HG02678 (cell line): Measurements from ENCODE around the gene GABRB3.

Source experiments
- ATAC-seq: cut with Tn5 transposase; IDR thresholded peaks from one replicate; pipeline ENCODE4 v1.9.1; 2021; ENCODE audit warnings: mild to moderate bottlenecking, moderate library complexity; ENCODE audit not compliant: unreplicated experiment

The GABRB3 gene

DNA sequence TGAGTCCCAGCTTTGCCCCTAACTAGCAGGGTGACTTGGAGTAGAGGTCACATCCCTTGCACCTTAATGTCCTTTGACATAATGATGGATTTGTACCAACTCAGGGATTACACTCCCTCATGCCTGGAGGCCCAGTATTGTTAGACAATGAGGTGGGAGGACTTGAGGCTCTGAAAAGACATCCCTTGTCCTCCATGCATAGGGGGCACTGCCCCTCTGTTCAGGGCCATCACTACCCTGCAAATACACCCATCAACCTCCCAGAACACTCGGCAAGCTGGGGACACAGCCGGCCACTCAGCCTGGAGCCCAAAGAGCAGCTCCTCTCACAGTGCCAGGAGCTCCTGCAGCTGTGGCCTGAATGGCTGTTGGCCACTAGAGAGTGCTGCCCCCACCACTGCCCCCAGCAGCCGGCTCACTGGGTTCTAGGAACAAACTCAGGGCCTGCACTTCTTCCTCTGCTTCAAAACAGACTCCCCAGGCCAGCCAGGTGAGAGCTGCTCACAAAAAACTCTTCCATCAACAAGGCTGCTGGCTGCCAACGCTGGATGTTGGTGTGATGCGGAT lies 90.2 kb downstream of the GABRB3 start:
- ATAC-seq, result no peak

DNA sequence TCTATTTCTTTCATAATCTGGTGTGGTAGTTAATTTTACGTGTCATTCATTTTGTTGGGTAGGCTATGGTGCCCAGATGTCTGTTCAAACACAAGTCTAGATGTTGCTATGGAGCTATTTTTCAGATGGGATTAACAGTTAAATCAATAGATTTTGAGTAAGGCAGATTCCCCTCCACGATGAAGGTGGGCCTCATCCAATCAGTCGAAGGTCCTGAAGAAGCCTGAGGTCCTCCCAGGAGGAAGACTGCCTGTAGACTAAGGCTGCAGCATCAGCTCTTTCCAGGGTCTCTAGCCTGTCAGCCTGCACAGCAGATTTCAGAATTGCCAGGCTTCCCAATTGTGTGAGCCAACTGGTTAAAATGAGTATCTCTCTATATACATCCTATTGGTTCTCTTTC lies 92.9 kb downstream of the GABRB3 start:
- no peak for ATAC-seq

DNA sequence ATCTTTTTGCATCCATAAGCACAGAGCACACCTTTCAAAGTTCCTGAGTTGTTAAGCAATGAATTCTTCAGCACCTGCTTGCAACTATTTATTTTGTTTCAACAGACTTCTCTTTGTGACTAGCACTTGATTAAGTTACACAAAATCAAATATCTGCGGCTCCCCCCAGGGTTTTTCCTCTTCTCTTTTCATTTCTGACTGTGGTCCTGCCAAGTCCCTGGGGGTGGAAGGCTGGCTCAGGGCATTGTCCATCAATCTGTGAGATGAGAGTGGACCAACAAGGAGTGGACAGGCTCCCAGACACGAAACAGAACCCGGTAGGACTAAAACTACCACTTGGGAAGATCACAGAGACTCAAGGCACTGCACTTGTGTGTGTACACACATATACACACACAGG lies 96.8 kb downstream of the GABRB3 start:
- no peak for ATAC-seq

DNA sequence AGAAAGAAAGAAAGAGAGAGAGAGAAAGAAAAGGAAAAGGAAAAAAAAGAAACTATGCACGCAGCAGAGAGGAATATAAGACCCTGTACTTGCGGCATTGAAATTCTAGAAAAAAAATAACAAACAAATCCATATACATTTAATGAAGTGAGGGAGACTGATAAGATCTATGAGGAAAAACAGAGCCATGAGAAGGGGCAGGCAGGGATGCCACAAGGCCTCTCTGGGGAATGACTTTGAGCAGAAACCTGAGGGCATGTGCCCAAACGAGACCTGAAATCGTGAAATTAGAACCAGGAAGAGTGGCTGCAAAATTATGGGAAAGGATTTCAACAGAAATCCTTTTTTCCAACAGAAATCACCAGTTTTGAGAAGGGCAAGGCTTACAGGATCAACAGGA lies 98.4 kb downstream of the GABRB3 start:
- no peak for ATAC-seq

DNA sequence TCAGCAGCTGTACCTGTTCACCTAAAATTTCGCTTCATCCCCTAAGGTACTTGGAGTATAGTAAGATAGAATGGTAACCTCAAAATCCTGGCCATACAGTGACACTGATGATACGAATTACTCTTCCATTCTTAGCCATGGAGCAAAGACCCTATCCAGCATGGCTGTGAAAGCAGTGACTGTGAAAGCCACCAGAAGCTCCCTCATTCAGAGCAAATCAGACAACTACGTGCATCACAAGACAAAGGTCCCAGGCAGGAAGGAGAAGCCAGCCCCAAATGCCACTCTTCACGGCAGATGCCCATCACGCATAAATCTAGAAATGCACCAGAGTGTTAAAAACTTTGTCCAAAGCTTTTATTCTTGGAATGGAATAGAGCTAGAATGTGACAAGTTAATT lies 99.4 kb downstream of the GABRB3 start:
- ATAC-seq, result no peak

DNA sequence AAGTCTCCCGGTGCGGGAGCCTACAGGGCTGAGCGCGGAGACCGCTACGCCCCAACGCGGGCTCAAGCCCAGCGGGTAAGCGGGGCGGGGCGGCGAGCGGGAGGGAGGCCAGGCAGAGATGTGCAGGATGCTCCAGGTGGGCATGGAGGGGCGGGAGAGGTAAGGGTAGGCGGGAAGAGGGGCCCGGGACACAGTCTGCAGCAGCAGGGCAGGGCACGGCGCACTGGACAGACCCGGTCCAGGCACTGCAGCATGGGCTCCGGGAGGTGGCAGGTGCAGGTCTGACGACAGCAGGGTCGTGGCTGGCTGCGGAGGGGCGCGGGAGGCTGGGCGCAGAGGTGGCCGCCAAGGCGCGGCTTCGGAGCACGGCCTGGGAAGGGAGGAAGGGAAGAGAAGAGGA lies 102.8 kb downstream of the GABRB3 start:
- ATAC-seq, result no peak

DNA sequence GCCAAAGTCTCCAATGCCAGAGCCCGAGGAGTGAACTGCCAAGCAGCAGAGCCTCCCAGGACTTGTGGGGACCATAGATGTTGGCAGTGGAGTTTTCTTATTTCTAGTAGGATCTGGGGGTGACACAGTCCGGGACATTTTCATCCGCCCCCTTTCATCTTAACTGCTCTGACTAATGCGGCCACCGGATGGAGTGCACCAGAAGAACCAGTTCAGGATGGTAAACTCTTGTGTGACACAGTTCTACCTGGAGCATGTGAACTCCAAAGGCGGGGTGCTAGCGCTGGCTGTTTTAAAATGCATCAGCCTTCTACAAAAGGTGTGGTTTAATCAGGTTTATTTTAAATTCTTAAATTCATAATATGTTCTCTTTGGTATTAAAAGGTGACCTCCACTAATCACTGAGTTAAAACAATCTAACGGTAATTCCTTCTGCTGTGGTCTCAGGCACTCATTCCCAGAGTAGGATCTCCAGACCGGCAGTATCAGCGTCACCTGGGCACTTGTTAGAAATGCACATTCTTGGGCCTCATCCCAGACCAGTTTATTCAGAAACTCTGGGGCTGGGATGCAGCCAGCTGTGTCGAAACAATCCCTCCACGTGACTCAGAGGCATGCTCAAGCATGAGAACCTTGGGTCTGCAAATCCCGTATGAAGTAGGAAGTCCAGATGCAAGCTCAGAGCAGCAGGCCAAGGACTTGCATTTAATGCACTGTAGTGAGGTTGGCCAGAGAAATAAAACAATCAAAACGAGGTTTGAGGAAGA lies 105.5 kb downstream of the GABRB3 start:
- ATAC-seq, result no peak

DNA sequence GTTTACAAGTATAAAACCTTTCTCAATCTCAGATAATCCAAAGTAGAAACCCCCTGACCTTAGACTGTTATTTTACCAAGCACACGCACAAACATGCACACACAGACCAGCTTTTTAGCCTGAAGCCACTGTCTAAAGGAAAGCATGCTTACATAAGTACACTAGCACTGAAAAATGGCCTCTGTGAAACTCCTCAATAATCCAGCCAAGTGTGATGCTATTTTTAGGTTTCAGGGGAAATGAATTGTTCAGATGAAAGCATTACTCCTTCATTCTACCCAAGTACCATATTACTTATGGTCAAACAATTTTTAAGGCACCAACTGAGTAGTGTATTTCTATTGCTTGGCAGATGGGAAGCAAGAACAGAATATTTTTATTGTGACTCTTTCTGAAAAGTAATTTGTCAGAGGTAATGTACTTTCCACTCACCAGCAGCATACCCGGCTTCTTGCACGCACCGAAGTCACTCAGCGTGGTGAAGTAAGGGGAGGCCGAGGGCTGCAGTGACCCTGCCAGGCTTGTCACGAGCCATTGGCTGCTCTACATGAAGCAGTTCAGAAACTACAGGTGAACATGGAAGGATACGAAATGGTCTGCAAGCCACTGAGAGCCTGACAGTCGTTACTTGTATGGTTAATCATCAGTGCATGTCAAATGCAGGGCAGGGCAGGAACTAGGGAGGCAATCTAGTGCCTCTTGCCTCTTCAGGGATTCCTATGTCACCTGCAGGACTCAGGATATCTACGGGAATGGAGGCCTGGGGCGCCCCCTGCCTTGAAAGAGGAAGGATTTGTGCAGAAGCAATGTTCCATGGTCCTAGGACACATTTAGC lies 106.7 kb downstream of the GABRB3 start:
- ATAC-seq, result no peak

DNA sequence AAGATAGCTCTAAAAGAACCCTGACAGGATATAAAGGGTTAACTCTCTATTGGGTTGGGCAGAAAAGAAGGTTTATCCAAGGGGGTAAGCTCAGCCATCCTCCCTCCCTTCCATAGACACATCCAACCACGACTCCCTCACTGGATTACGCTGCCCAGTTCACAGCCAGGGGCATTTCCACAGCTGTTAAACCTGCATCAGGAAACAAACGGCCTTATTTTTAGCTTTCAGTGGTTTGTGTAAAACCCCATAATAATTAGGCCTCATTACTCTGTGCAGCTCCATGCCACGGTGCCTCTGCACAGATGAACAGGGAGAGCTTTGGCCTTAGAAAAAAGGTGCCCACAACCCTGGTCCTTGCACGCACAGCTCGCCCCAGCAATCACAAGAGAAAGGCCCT lies 110.6 kb downstream of the GABRB3 start:
- ATAC-seq, result no peak

DNA sequence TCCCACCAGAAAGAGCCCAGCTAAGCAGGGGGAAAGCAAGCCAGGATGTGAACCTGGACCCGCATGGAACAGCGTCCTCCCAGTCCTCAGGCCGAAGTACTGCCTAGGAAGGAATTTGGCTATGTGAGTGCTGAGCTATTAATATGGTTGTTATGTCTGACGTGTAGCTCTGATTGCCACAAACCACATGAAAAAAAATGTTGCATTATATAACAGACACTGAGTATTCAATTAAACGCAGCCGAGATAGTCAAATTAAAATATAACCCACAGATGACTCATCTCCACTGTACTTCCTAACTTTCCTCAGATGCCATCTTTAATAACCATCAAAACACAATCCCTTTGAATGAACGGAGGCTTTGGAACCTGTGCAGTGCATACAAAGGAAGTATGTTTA lies 111.1 kb downstream of the GABRB3 start:
- no peak for ATAC-seq

DNA sequence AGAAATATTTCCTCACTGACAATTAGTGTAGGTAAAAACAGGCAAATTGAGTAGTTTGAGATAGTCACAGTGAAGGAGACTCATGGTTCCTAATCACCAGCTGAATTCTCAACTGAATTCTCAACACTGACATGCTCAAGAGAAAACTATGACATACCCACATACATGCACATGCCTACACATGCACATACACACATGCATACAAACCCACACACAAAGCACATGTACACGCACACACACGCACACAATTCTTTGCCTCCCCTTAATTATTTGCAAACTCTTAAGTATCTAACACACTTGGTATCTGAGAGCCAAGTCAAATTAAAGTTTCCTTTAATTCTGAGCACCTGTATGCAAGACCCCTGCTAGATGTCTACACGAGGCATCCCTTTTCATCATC lies 111.8 kb downstream of the GABRB3 start:
- no peak for ATAC-seq

DNA sequence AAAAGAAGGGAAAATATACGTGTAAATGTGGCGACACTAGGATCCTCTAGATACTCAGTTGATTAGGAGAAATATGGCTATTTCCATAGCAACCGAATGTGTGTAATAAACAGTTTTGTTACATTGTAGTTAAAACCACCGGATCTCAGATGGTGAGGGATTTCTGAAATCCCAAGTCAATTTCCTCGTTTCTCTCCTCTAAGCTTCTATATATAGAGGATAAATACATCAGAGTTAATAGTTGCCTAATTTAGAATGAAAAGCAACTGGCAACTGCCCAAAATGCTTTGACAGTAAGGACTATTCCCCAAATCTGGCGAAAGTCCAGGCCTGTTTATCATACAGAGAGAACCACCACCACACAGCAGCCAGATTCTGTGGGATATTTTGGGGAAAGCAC lies 112.6 kb downstream of the GABRB3 start:
- ATAC-seq, result no peak

DNA sequence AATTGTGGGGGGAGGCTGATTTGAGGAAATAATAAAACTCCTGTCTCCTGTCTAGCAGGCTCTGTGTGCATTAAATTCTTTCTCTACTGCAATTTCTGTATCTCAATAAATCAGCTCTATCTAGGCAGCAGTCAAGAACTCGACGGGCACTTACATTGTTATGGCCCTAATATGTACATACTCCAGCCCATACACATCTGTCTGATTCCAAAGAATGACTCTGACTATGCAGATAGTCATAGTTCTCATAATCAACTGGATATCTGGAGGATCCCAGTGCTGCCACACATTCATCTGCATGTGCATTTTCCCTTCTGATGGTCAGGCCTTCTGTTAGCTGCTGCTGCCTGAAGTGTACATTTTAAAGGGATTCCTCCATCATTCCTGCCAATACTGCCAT lies 114.6 kb downstream of the GABRB3 start:
- ATAC-seq, result no peak

DNA sequence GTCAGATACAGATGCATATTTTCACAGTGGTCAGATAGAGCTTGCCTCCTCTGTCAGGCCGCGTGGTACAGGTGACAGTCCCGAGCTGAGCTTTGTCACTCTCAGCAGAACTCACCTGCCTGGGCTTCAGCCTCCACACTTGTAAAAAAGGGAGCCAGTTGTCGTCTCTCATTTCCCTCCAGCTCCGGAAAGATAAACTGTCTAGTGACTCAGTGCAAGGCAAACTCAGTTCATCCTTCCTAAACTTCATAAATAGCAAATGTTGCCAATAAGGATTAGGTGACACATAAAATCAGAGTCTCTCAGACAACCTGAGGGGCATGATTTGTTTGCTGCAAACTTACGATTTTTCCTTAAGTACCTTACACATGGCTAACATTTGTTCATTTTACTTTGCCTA lies 116.8 kb downstream of the GABRB3 start:
- no peak for ATAC-seq

DNA sequence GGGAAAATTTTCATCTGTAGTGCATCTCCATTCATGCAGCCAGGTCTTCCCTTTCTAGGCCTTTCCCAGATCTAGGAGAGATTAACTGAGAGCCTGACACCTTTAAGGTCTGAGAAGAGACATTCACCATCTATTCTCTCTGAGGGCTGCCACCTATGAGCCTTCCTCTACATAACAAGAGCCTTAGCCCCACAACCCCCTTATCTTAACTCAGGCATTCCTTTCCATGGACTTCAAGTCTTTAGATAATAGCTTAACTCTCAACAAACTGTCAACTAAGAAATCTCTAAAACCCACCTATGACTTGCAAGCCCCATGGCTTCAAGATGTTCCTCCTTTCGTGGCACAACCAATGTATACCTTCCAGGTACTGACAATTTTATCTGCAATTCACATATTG lies 121.0 kb downstream of the GABRB3 start:
- ATAC-seq, result no peak

DNA sequence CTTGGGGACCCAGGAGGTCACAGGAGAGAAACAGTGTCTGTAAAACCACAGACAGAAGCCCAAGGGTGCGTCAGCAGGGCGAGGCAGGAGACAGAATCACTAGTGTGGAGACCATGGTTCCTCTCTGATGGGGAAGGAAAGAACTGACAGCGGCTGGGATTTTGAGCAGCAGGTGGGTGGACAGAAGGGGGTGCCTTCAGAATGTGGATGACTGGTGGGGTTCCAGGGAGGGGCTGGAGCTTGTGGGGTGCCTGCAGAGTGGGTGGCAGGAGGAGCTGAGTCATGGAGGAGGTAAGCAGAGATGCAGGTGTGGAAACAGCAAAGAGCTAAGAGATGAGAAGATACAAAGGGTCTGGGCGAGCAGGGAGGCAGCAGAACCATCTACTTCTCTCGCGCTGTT lies 124.2 kb downstream of the GABRB3 start:
- ATAC-seq, result no peak

DNA sequence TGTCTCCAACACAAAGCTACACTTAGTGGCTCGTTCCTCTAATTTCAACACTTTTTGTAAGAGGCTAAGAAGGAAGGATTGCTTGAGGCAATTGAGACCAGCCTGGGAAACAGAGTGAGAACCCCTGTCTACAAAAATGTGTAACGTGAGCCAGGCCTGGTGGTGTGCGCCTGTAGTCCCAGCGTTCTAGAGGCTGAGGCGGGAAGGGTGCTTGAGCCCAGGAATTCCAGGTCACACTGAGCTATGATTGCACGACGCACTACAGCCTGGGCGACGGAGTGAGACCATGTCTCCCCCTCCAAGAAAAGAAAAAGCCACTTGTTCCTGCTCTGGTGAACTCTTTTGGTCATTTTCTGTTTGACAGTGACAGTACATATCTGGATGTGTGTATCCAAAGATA lies 127.9 kb downstream of the GABRB3 start:
- ATAC-seq, result no peak

DNA sequence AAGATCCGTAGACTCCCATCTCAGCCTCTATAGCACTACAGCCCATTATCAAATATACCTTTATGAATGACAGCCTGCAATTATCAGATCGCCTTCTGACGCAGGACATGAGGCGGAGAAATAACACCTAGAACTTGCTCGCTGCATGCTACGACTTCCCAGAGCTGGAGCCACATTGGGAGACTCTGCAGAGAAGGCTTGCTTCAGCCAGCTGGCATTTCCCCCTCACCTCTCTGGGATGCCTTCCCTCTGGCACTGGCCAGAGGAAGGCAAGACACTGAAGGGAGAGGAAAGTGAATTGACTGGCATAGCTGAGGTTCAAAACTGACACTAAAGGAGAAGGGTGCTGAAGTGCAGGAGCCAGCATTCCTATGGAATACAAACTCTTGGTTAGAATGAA lies 131.7 kb downstream of the GABRB3 start:
- ATAC-seq, result no peak

DNA sequence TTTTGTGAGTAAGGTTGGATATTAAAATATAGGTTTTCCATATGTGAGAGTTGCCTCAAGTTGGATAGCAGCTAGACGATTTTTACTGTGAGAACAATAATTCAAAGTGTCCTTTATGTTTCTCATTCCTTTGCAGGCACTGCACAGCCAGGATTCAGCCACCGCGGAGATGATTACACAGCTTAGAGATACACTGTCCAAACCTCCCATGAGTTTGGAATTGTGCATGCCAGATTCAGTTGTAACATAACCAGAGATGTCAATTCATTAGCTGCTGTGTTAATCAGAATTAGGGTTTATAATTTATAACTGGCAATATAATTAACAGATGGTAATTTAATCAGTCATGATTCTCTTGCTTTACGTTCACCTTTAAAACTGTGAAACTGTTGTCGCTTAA lies 132.3 kb downstream of the GABRB3 start:
- no peak for ATAC-seq

DNA sequence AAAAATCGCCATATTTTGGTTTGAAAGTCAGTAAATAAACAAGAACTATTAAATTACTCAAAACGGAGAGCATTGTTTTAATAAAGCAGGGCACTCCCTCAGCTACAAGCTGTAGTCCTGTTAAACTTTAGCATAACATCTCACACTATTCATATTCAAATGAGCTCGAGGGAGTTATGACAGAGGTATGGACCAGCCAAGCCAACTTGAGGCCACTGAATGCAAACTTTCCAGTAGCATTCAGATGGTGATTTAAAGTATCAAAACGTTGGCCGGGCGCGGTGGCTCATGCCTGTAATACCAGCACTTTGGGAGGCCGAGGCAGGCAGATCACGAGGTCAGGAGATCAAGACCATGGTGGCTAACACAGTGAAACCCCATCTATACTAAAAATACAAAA lies 132.9 kb downstream of the GABRB3 start:
- ATAC-seq, result no peak

DNA sequence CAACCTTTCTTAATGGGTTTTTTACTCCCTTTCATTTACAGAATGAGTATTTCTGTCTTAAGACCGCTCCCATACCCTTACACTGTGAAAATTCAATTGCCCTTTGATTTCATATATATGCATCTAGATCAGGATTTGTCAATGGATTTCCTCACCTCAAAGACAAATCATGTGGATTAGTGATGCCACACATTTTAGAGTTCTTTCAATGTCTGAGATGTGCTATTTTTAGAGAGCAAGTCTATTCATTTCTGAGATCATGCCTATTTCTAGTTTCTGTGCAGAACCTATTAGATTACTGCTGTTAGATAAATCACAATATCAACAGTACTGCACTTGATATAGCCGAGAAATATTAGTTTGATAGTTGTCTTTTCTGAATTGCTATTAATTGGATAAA lies 137.3 kb downstream of the GABRB3 start:
- ATAC-seq, result no peak

DNA sequence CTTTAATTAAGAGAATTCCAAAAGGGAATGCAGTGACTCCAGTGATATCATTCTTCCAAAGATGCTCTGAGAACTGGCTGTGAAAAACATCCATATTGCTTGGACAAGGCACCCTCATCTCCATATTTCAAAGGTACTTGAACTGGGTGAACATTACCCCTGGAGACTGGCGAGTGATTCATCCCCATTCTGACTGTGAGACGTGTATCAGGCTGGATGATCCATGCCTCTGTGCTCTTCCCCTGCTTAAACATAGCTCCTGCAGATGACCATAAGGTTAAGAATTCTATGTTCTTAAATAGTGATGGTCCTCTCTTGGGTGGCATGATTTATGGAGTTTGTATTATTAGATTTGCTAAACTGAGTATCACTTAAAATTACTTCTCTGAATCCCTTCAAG lies 137.8 kb downstream of the GABRB3 start:
- no peak for ATAC-seq
